ENCODE results near the gene HDAC4.

Gene HDAC4

DNA sequence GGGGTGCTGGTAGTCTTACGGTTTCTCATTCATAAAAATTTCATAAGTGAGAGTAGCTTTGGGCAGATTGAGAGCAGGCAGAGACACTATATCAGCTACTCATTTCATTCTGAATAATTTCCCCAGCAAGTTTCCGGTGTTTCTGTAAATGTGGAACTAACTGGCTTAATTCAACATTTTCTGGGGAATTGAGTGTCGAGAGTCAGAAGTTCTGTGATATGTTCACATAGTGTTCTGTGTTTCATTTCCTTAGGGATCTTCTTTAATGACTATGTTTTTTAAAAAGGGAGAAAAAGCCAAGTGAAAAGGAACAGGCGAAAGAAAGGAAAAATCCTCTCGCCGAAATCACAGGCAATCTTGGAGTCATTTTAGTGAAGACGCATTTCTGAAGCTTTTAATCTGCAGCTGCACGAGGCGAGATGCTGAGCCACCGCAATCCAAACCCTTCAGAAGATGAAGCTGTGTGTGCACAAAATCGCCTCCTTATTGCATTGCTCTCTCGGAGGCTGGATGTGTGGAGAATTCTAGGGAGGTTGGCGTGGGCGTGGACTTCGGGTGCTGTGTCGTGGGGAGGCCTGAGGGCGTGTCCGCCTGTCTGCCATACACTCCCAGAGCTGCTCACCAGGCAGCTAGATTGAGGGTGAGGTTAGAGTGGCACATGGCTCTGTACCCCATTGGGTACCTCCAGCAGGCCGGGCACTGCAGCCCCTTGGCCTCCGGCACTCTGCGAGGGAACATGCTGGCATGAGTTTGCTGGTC, 38.4 kb upstream of the HDAC4 start:
- Histone ChIP-seq H3K9ac (ENCODE audit: low read length) (no peak overlapping the region), H3K4me1 (ENCODE audit: insufficient read depth, low read length) (peaks cover 13% of the 10 kb centered on the region), H3K27me3 (ENCODE audit: control insufficient read depth in 1 of 2, insufficient read depth in 2 of 2, low read length in 2 of 2) (no peaks in the 10 kb centered on the region), H3K27ac (ENCODE audit: low read depth, low read length) (no peak overlapping the region), H3K4me3 (ENCODE audit: low read depth in 1 of 2, low read length in 2 of 2) (no peak overlapping the region), H3K36me3 (ENCODE audit: insufficient read depth, low read length) (no peaks in the 10 kb centered on the region), H3K9me3 (ENCODE audit: low read length) (no peaks in the 10 kb centered on the region)

DNA sequence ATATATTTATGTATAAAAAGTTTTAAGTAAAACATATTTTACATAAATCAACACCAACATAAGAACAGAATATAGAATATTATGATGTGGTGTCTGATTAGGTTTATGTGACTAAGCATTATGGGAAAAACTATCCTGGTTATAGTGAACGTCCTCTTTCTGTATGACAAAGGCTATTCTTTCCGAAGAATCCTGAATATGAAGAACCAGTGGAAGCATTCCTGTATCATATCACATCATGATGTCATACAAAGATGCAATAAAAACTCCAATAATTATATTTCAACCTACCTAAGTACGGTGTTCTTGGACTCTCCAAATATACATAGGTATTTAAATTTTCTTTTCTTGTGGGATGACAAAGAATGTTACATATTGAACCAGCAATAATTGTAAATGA, 37.5 kb upstream of the HDAC4 start:
- Histone ChIP-seq H3K9me3 (ENCODE audit: low read length) (no peaks in the 10 kb centered on the region), H3K4me3 (ENCODE audit: low read depth in 1 of 2, low read length in 2 of 2) (no peak overlapping the region), H3K4me1 (ENCODE audit: insufficient read depth, low read length) (peaks cover 13% of the 10 kb centered on the region), H3K27me3 (ENCODE audit: control insufficient read depth in 1 of 2, insufficient read depth in 2 of 2, low read length in 2 of 2) (no peaks in the 10 kb centered on the region), H3K9ac (ENCODE audit: low read length) (no peak overlapping the region), H3K27ac (ENCODE audit: low read depth, low read length) (no peak overlapping the region), H3K36me3 (ENCODE audit: insufficient read depth, low read length) (no peaks in the 10 kb centered on the region)

DNA sequence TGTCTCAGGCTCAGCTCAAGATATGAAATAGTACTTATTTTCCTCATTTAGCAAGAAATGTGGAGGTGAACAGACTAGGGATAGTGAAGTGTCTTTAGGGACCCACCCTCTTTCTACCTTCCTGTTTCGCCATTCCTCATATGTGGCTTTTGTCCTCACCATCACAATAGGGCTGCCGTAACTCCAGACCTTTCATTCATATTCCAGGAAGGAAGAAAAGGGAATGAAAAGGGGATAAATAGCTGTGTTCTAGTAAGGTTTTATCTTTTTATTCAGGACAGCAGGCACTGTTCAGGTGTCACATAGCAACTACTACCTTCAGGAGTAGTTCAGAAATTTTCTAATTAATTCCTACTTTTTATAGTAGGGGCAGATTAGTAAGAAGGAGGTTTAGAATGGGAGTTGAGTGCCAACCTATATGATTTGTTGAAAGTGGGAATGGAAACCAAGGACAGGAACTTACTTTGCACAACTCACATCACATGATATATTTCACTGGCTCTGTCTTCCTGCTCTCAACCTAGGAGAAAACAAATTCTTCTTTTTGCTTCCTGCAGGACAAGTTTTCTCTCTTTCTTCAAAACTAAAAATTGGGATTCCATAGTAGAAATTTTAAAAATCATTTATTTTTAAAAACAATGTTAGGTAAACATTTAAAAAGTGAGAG, 36.0 kb upstream of the HDAC4 start:
- no peaks in the 10 kb centered on the region for H3K27me3 ChIP-seq (ENCODE audit: control insufficient read depth in 1 of 2, insufficient read depth in 2 of 2, low read length in 2 of 2)
- H3K9ac ChIP-seq (ENCODE audit: low read length): no peak overlapping the region
- no peaks in the 10 kb centered on the region for H3K9me3 ChIP-seq (ENCODE audit: low read length)
- peaks cover 13% of the 10 kb centered on the region for H3K4me1 ChIP-seq (ENCODE audit: insufficient read depth, low read length)
- H3K36me3 ChIP-seq (ENCODE audit: insufficient read depth, low read length): no peaks in the 10 kb centered on the region
- no peak overlapping the region for H3K4me3 ChIP-seq (ENCODE audit: low read depth in 1 of 2, low read length in 2 of 2)
- no peak overlapping the region for H3K27ac ChIP-seq (ENCODE audit: low read depth, low read length)

DNA sequence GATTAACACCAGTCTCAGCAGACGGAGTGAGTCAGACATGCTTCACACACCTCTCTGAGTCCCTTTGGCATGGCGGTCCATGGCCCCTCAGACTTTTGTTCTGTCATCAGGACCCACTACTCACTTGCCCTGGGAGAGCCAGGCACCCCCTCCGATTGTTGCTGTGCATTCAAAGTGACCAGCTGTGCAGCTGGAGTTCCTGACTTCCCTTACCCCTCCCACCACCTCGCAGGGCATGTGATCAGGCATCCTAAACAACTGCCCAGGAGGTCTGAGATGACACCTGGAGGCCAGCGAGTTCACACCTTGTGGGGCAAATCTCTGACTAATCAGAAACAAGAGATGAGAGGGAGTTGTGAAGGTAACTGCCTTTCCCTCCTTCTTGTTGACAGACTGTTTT, 35.3 kb upstream of the HDAC4 start:
- H3K27me3 ChIP-seq (ENCODE audit: control insufficient read depth in 1 of 2, insufficient read depth in 2 of 2, low read length in 2 of 2): no peaks in the 10 kb centered on the region
- H3K27ac ChIP-seq (ENCODE audit: low read depth, low read length): no peak overlapping the region
- H3K36me3 ChIP-seq (ENCODE audit: insufficient read depth, low read length): no peaks in the 10 kb centered on the region
- no peaks in the 10 kb centered on the region for H3K9me3 ChIP-seq (ENCODE audit: low read length)
- no peak overlapping the region for H3K9ac ChIP-seq (ENCODE audit: low read length)
- no peak overlapping the region for H3K4me3 ChIP-seq (ENCODE audit: low read depth in 1 of 2, low read length in 2 of 2)
- peaks cover 11% of the 10 kb centered on the region for H3K4me1 ChIP-seq (ENCODE audit: insufficient read depth, low read length)

DNA sequence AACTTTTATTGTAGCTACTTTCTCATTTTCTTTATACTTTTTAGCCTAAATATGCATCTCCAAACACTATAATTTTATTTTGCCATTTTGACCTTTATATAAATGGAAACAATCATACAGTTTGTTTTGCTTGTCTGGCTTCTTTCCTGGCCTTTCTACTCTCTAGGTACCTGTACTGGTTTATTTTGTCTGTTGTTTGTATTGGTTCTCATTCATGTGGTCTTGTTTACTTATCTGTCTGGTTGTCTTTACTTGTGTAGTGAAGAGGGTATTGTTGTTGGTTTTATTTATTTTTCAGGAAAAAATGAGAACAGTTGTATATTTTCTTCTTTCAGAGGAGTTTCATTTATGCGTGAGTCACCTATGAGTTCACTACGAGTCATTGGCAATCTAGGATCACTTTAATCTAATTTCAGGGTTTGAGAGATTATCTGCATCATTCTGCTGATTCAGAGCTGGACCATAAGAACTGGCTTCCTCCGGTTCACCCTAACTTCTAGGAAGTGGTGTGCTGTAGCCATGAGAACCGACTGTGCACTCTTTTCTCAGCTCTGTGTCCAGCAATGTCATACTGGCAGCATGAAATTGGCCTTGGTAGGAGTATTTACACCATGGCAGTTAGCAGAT, 33.1 kb upstream of the HDAC4 start:
- no peak overlapping the region for H3K4me3 ChIP-seq (ENCODE audit: low read depth in 1 of 2, low read length in 2 of 2)
- H3K4me1 ChIP-seq (ENCODE audit: insufficient read depth, low read length): no peaks in the 10 kb centered on the region
- no peaks in the 10 kb centered on the region for H3K27me3 ChIP-seq (ENCODE audit: control insufficient read depth in 1 of 2, insufficient read depth in 2 of 2, low read length in 2 of 2)
- no peaks in the 10 kb centered on the region for H3K9me3 ChIP-seq (ENCODE audit: low read length)
- H3K27ac ChIP-seq (ENCODE audit: low read depth, low read length): no peak overlapping the region
- no peak overlapping the region for H3K9ac ChIP-seq (ENCODE audit: low read length)
- no peaks in the 10 kb centered on the region for H3K36me3 ChIP-seq (ENCODE audit: insufficient read depth, low read length)

DNA sequence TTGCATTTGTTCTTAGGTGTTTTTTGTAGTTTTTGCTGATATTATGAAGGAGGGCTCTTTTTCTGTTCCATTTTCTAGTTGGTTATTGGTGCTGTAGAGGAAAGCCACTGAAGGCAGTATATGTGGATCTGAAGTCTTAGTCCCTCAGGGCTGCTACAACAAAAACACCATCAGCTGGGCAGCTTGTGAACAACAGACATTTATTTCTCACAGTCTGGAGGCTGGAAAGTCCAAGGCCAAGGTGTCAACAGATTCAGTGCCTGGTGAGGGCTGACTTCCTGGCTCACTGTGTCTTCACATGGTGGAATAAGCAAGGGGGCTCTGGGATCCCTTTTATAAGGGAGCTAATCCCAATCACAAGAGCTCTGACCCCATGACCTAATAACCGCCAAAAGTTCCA, 31.4 kb upstream of the HDAC4 start:
- H3K27ac ChIP-seq (ENCODE audit: low read depth, low read length): no peak overlapping the region
- H3K27me3 ChIP-seq (ENCODE audit: control insufficient read depth in 1 of 2, insufficient read depth in 2 of 2, low read length in 2 of 2): no peaks in the 10 kb centered on the region
- no peak overlapping the region for H3K9ac ChIP-seq (ENCODE audit: low read length)
- no peaks in the 10 kb centered on the region for H3K36me3 ChIP-seq (ENCODE audit: insufficient read depth, low read length)
- H3K4me1 ChIP-seq (ENCODE audit: insufficient read depth, low read length): no peaks in the 10 kb centered on the region
- no peaks in the 10 kb centered on the region for H3K9me3 ChIP-seq (ENCODE audit: low read length)
- no peak overlapping the region for H3K4me3 ChIP-seq (ENCODE audit: low read depth in 1 of 2, low read length in 2 of 2)

DNA sequence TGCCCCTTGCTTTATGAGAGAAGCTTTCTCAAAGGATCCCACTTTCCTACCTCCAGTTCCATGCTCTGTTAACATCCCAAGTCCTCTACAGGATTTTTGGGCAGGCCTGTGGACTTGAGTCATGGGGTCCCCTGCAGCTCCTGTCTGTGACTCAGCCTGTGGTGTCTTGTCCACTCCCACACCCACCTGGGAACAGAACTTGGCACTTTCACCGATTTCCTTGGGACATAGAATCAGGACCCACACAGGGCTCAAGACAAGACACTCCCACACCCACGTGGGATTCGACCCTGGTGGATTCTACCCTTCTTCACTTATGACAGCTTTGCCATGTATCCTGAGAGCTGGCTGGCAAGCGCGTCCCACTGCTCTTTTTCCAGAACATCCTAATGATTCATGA, 30.7 kb upstream of the HDAC4 start:
- Histone ChIP-seq H3K36me3 (ENCODE audit: insufficient read depth, low read length) (no peaks in the 10 kb centered on the region), H3K4me1 (ENCODE audit: insufficient read depth, low read length) (no peaks in the 10 kb centered on the region), H3K9ac (ENCODE audit: low read length) (no peak overlapping the region), H3K27me3 (ENCODE audit: control insufficient read depth in 1 of 2, insufficient read depth in 2 of 2, low read length in 2 of 2) (no peaks in the 10 kb centered on the region), H3K4me3 (ENCODE audit: low read depth in 1 of 2, low read length in 2 of 2) (no peak overlapping the region), H3K9me3 (ENCODE audit: low read length) (no peaks in the 10 kb centered on the region), H3K27ac (ENCODE audit: low read depth, low read length) (no peak overlapping the region)

DNA sequence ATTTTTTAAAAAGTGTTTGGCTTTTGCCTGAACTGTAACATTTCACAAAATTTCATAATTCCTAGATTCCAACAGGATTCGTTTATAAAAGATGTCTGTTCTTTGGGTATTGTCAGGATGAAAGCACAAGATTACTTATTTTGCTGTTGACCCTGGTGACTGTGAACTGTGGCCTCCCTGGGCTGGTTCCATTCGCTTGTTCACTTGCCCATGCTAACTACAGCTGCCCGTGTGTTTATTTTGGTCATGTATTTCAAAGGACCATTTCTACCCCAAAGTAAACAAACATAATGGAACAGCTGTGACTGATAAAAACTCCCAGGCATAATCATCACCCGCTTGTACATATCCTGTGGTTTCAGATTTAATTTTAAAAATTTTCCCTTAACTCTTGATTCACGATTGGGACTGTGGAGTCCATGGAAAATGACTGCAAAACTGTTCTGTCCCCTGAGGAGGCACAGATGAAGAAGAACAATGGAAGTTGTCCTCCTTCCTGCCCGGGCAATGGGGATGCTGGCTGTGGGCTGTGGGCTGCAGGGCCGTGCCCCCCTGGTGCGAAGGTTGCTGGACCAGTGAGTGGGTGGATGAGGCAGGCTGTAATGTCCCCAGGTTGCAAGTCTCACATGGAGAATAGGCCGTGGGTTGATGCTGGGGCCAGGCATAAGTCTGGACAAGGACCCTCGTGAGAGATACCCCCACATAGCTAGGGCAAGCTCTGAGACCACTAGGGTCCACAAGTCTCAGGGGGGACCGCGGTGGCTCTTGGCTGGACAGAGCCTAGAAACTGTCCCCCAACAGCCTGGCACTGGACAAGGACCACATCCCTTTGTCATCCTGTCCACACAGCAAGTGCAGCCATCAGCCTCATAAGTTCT, 28.9 kb upstream of the HDAC4 start:
- no peak overlapping the region for H3K27ac ChIP-seq (ENCODE audit: low read depth, low read length)
- H3K9ac ChIP-seq (ENCODE audit: low read length): no peak overlapping the region
- H3K27me3 ChIP-seq (ENCODE audit: control insufficient read depth in 1 of 2, insufficient read depth in 2 of 2, low read length in 2 of 2): no peaks in the 10 kb centered on the region
- no peaks in the 10 kb centered on the region for H3K4me1 ChIP-seq (ENCODE audit: insufficient read depth, low read length)
- no peaks in the 10 kb centered on the region for H3K36me3 ChIP-seq (ENCODE audit: insufficient read depth, low read length)
- no peaks in the 10 kb centered on the region for H3K9me3 ChIP-seq (ENCODE audit: low read length)
- H3K4me3 ChIP-seq (ENCODE audit: low read depth in 1 of 2, low read length in 2 of 2): no peak overlapping the region

DNA sequence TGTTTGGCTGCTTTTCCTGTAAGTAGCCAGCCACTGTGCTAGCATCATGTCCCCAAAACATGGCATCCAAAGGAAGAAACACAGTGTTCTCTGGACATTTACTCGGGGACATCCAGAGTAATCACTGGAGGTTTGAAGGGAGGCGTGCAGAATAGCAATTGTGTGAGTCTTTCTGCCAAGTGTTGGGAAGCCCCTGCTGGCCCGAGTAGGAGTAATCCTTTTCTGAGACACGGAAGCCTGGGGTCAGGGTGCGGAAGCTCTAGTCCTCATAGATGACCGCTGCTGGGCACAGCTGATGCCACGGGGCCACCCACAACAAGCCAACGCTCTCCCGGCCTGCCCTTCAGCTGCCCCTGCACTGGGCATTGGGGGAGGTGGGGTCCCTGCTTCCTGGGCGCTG, 24.8 kb upstream of the HDAC4 start:
- Histone ChIP-seq H3K9ac (ENCODE audit: low read length) (no peak overlapping the region), H3K4me3 (ENCODE audit: low read depth in 1 of 2, low read length in 2 of 2) (no peak overlapping the region), H3K9me3 (ENCODE audit: low read length) (no peaks in the 10 kb centered on the region), H3K4me1 (ENCODE audit: insufficient read depth, low read length) (no peaks in the 10 kb centered on the region), H3K36me3 (ENCODE audit: insufficient read depth, low read length) (no peaks in the 10 kb centered on the region), H3K27ac (ENCODE audit: low read depth, low read length) (no peak overlapping the region), H3K27me3 (ENCODE audit: control insufficient read depth in 1 of 2, insufficient read depth in 2 of 2, low read length in 2 of 2) (no peaks in the 10 kb centered on the region)

DNA sequence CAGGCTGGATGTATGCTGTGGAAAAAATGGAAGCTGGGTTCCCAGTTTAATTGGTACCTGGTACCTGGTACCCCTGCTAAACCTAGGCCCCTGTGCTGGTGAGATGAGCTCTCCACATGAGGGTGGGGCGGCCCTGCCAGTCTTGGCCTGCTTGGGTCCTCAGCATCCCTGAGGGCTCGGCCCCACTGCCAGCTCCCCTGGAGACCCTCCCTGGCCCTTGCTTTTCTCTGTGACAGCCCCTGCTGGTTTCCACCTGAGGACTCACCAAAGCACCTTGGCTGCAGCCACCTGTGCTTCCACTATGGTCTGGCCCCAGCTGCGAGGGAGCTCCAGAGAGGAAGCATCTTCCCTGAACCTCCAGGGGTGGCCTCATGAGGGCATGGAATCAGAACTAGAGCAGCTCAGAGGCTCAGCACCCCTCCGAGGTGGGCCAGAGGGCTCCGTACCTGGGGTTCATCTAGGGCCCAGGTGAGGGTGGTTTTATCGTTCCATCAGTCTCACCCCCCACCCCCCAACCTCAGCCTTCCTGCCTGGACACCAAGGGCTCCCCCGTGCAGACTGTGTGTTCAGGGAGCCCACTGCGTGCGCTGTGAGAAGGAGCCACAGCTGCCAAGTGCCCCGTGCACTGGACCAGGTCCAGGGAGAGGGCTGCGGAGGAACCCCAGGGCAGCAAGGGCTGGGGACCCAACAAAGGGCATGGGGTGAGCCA, 23.7 kb upstream of the HDAC4 start:
- Histone ChIP-seq H3K4me1 (ENCODE audit: insufficient read depth, low read length) (no peaks in the 10 kb centered on the region), H3K4me3 (ENCODE audit: low read depth in 1 of 2, low read length in 2 of 2) (no peak overlapping the region), H3K27me3 (ENCODE audit: control insufficient read depth in 1 of 2, insufficient read depth in 2 of 2, low read length in 2 of 2) (no peaks in the 10 kb centered on the region), H3K27ac (ENCODE audit: low read depth, low read length) (no peak overlapping the region), H3K36me3 (ENCODE audit: insufficient read depth, low read length) (no peaks in the 10 kb centered on the region), H3K9ac (ENCODE audit: low read length) (no peak overlapping the region), H3K9me3 (ENCODE audit: low read length) (no peaks in the 10 kb centered on the region)

DNA sequence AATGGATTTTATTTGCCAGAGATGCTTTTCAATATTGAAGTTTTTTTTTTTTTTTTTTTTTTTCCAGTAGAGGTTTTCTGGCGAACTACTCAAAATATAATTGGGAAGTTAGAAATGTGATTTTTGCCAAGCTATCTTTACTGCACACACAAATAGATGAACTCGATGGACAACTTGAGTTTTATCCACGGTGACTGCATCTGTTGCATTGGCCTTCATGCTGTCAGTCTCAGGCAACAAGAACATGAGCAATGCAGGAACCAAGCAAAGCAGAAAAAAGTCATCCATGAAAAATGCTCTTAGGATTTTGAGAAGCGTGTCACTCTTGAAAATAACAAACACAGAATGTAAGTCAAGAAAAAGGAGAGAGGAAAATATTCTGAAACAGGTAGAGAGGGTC, 22.7 kb upstream of the HDAC4 start:
- Histone ChIP-seq H3K9me3 (ENCODE audit: low read length) (no peaks in the 10 kb centered on the region), H3K36me3 (ENCODE audit: insufficient read depth, low read length) (no peaks in the 10 kb centered on the region), H3K27ac (ENCODE audit: low read depth, low read length) (no peak overlapping the region), H3K9ac (ENCODE audit: low read length) (no peak overlapping the region), H3K4me1 (ENCODE audit: insufficient read depth, low read length) (no peaks in the 10 kb centered on the region), H3K27me3 (ENCODE audit: control insufficient read depth in 1 of 2, insufficient read depth in 2 of 2, low read length in 2 of 2) (no peaks in the 10 kb centered on the region), H3K4me3 (ENCODE audit: low read depth in 1 of 2, low read length in 2 of 2) (no peak overlapping the region)
